ENCODE measurements around the gene IL17RD.

The IL17RD gene

GRCh38 chr3:57158813-57159738 is 6.1 kb downstream of the IL17RD start:
- no peak for TF ChIP-seq CTCF (IDR thresholded peaks at IDR 0.05)
- H3K4me1 ChIP-seq (ENCODE audit: control insufficient read depth in 1 of 2, insufficient read depth in 1 of 2, low read depth in 1 of 2, low read length in 1 of 2), result peaks cover 2 to 8% of the 10 kb centered on the region in 2 experiments
- no peaks in the 10 kb centered on the region for H3K36me3 ChIP-seq
- no peak overlapping the region for H3K4me3 ChIP-seq (ENCODE audit: low read depth in 1 of 2, low read length in 1 of 2)
- peaks cover 99% of the 10 kb centered on the region for H3K27me3 ChIP-seq
- H3K27ac ChIP-seq, result no peak overlapping the region
- no peaks in the 10 kb centered on the region for H3K9me3 ChIP-seq

GRCh38 chr3:57158325-57158724 is 6.8 kb downstream of the IL17RD start:
- Histone ChIP-seq H3K36me3 (no peaks in the 10 kb centered on the region), H3K9me3 (no peaks in the 10 kb centered on the region), H3K4me3 (ENCODE audit: low read depth in 1 of 2, low read length in 1 of 2) (no peak overlapping the region), H3K27ac (no peak overlapping the region), H3K27me3 (peaks cover 97% of the 10 kb centered on the region), H3K4me1 (ENCODE audit: control insufficient read depth in 1 of 2, insufficient read depth in 1 of 2, low read depth in 1 of 2, low read length in 1 of 2) (peaks cover 0 to 4% of the 10 kb centered on the region in 2 experiments)
- TF ChIP-seq CTCF (IDR thresholded peaks at IDR 0.05), result no peak

- Histone ChIP-seq H3K27me3 (peaks cover 95% of the 10 kb centered on the region), H3K36me3 (no peaks in the 10 kb centered on the region), H3K27ac (no peak overlapping the region), H3K4me3 (ENCODE audit: low read depth in 1 of 2, low read length in 1 of 2) (no peak overlapping the region), H3K9me3 (no peaks in the 10 kb centered on the region), H3K4me1 (ENCODE audit: control insufficient read depth in 1 of 2, insufficient read depth in 1 of 2, low read depth in 1 of 2, low read length in 1 of 2) (peaks cover 0 to 4% of the 10 kb centered on the region in 2 experiments)
- TF ChIP-seq CTCF (IDR thresholded peaks at IDR 0.05), result no peak
These were observed 7.6 kb downstream of the IL17RD start for GRCh38 chr3:57157545-57157944.

- Histone ChIP-seq H3K27ac (no peak overlapping the region), H3K4me1 (ENCODE audit: control insufficient read depth in 1 of 2, insufficient read depth in 1 of 2, low read depth in 1 of 2, low read length in 1 of 2) (peaks cover 0 to 4% of the 10 kb centered on the region in 2 experiments)
These were observed 9.9 kb downstream of the IL17RD start for GRCh38 chr3:57155310-57155643.

More at GRCh38 chr3:57155310-57155643, 9.9 kb downstream of the IL17RD start:
- Histone ChIP-seq H3K9me3 (no peaks in the 10 kb centered on the region), H3K4me3 (ENCODE audit: low read depth in 1 of 2, low read length in 1 of 2) (no peak overlapping the region), H3K27me3 (peaks cover 93% of the 10 kb centered on the region), H3K36me3 (no peaks in the 10 kb centered on the region)
- no peak for TF ChIP-seq CTCF (IDR thresholded peaks at IDR 0.05)

Data from neutrophil (primary cell).